K562 (cell line): Measurements from ENCODE around the gene RCOR2. TPM values are rescaled to one million over a fixed set of nuclear protein-coding genes. Genes with fewer than 3 reads are reported as not detected.
A peak's percentile ranks its signal among the peaks of the same experiment; 100 is the strongest.

Experiments used
- ATAC-seq: fragments of 200-7000 bp; cut with Tn5 transposase; 3 replicates; pipeline ENCODE4 v1.9.1; 2020; ENCODE audit warnings: moderate library complexity
- BruUV-seq: library from RNA; stranded (reverse); fragments of 400-500 nt; replicated peaks from 2 replicates; lab custom pipeline; 2021; lab: Mats Ljungman, UMichigan
- CTCF ChIA-PET: fragments of 300-600 bp; formaldehyde crosslinking; extraction: SDS; loops from one replicate; lab custom pipeline; 2021; ENCODE audit warnings: low intra/inter-chr PET ratio; lab: Yijun Ruan, JAX
- POLR2A ChIA-PET: fragments of 300-600, 350-650 bp; sonication (Branson Sonifier 250); formaldehyde crosslinking; extraction: SDS; loops from one replicate; lab custom pipeline; 2021; ENCODE audit warnings: antibody characterized with exemption, inconsistent platforms; lab: Yijun Ruan, JAX
- DNase-seq, 4 experiments: peaks; one replicate each; pipeline versions ENCODE4 v3.0.0 to v3.0.0-alpha.2; 2011 to 2018; ENCODE audit warnings: low spot score in 3 of 4, mixed read lengths in 3 of 4; ENCODE audit errors: extremely low read depth in 1 of 4
- FAIRE-seq: peaks from 2 replicates; lab custom pipeline; 2011; peaks lifted over from hg19 to GRCh38; lab: Jason Lieb, UNC
- H2AFZ ChIP-seq: 2 replicates; pipeline ENCODE4 v1.6.0; 2011; ENCODE audit warnings: low read depth, low read length, control low read depth, inconsistent platforms
- H3K27ac ChIP-seq: fragments of 200-600 bp; 3 replicates; pipeline ENCODE4 v1.8.0; 2011; ENCODE audit warnings: low read depth, mild to moderate bottlenecking, control low read depth, inconsistent platforms, low read length, moderate library complexity, mixed read lengths; ENCODE audit errors: extremely low read depth
- H3K27me3 ChIP-seq, 2 experiments: fragments of 300-600 bp in 1 of 2; 2 replicates in 1 of 2; 3 replicates in 1 of 2; pipeline versions ENCODE4 v1.6.0 to v1.8.0; 2011; ENCODE audit warnings: inconsistent platforms in 2 of 2, low read length in 2 of 2, mild to moderate bottlenecking in 1 of 2, mixed read lengths in 1 of 2, moderate library complexity in 1 of 2; ENCODE audit not compliant: control insufficient read depth in 2 of 2, insufficient read depth in 2 of 2
- H3K36me3 ChIP-seq: fragments of 300-600 bp; 3 replicates; pipeline ENCODE4 v1.8.0; 2011; ENCODE audit warnings: mild to moderate bottlenecking, low read length, inconsistent platforms; ENCODE audit not compliant: control insufficient read depth, insufficient read depth
- H3K4me1 ChIP-seq, 2 experiments: fragments of 200-600 bp in 1 of 2; replicated peaks in 1 of 2; 2 replicates in 1 of 2; 3 replicates in 1 of 2; pipeline versions ENCODE4 v1.5.1 to v1.8.0; 2011; ENCODE audit warnings: inconsistent platforms in 2 of 2, low read length in 2 of 2, mild to moderate bottlenecking in 1 of 2, mixed read lengths in 1 of 2, moderate library complexity in 1 of 2; ENCODE audit not compliant: control insufficient read depth in 2 of 2, insufficient read depth in 2 of 2
- H3K4me2 ChIP-seq: 2 replicates; pipeline ENCODE4 v1.6.1; 2011; ENCODE audit warnings: low read length, control low read depth, inconsistent platforms, mixed read lengths; ENCODE audit not compliant: insufficient read depth
- H3K4me3 ChIP-seq: fragments of 200-600 bp; sonication (generic), shearing (Covaris generic); 2 replicates; pipeline ENCODE4 v1.5.1; 2016; ENCODE audit warnings: control low read depth, inconsistent platforms
- H3K79me2 ChIP-seq: fragments of 200-600 bp; 3 replicates; pipeline ENCODE4 v1.8.0; 2011; ENCODE audit warnings: low read length, inconsistent platforms; ENCODE audit not compliant: control insufficient read depth, insufficient read depth
- H3K9ac ChIP-seq, 2 experiments: 2 replicates each; pipeline versions ENCODE4 v1.6.0 to v1.6.1; 2011; ENCODE audit warnings: low read depth in 2 of 2, low read length in 2 of 2, control low read depth in 1 of 2, inconsistent platforms in 1 of 2, mild to moderate bottlenecking in 1 of 2, mixed read lengths in 1 of 2; ENCODE audit not compliant: insufficient read depth in 1 of 2
- H3K9me1 ChIP-seq: one replicate; pipeline ENCODE4 v1.6.0; 2011; ENCODE audit warnings: inconsistent platforms, mild to moderate bottlenecking, low read length, moderate library complexity; ENCODE audit not compliant: control insufficient read depth, insufficient read depth
- H3K9me3 ChIP-seq: replicated peaks from 2 replicates; pipeline ENCODE4 v1.5.1; 2011; ENCODE audit warnings: low read depth, low read length, inconsistent platforms; ENCODE audit not compliant: control insufficient read depth, insufficient read depth
- H4K20me1 ChIP-seq: replicated peaks from 2 replicates; pipeline ENCODE4 v1.6.1; 2011; ENCODE audit warnings: low read length, inconsistent platforms, mixed read lengths; ENCODE audit not compliant: control insufficient read depth, insufficient read depth
- BCLAF1 ChIP-seq, 2 experiments: fragments of 450-650 bp in 1 of 2; IDR thresholded peaks; 2 replicates each; pipeline ENCODE4 v1.6.1; 2011 to 2017; ENCODE audit warnings: low read depth in 2 of 2, antibody characterized with exemption in 1 of 2, borderline replicate concordance in 1 of 2, low read length in 1 of 2, mild to moderate bottlenecking in 1 of 2, mixed read lengths in 1 of 2; ENCODE audit not compliant: control insufficient read depth in 1 of 2
- CBFA2T2 ChIP-seq: fragments of 450-650 bp; conservative IDR thresholded peaks from 2 replicates; pipeline ENCODE4 v1.6.1; 2017; ENCODE audit warnings: mild to moderate bottlenecking
- CSDE1 ChIP-seq, 2 experiments: fragments of 450-650 bp; IDR thresholded peaks; 2 replicates each; pipeline ENCODE4 v1.6.1; 2016; ENCODE audit warnings: mild to moderate bottlenecking in 1 of 2
- ELF4 ChIP-seq: fragments of 450-650 bp; formaldehyde crosslinking; IDR thresholded peaks from 2 replicates; pipeline ENCODE4 v1.4.0; 2022; ENCODE audit warnings: missing genetic modification characterization
- HNRNPUL1 ChIP-seq: fragments of 200-400 bp; formaldehyde crosslinking; IDR thresholded peaks from 2 replicates; pipeline ENCODE4 v1.6.1; 2017; ENCODE audit warnings: low read length
- HOXB6 ChIP-seq: fragments of 250-450 bp; sonication (Bioruptor Pico); IDR thresholded peaks from 2 replicates; pipeline ENCODE4 v1.5.1; 2022; ENCODE audit warnings: mild to moderate bottlenecking, borderline replicate concordance
- MTA1 ChIP-seq: fragments of 450-650 bp; IDR thresholded peaks from 2 replicates; pipeline ENCODE4 v1.6.1; 2017; ENCODE audit warnings: borderline replicate concordance
- MYBL2 ChIP-seq, 2 experiments: fragments of 450-650 bp in 1 of 2; sonication (generic) in 1 of 2; formaldehyde crosslinking in 1 of 2; IDR thresholded peaks; 2 replicates each; pipeline versions ENCODE4 v1.6.1 to v1.8.1; 2017 to 2022; ENCODE audit warnings: borderline replicate concordance in 1 of 2, inconsistent platforms in 1 of 2, low read depth in 1 of 2, mild to moderate bottlenecking in 1 of 2, missing genetic modification reagents in 1 of 2, moderate library complexity in 1 of 2
- RBM39 ChIP-seq: fragments of 200-400 bp; formaldehyde crosslinking; optimal IDR thresholded peaks from 2 replicates; pipeline ENCODE3; 2018; ENCODE audit warnings: low read depth, low read length
- TBP ChIP-seq: optimal IDR thresholded peaks from 2 replicates; pipeline ENCODE3; 2011; ENCODE audit warnings: low read depth, low read length, improper control_type of control experiment
- TCF7 ChIP-seq: sonication (generic); IDR thresholded peaks from 2 replicates; pipeline ENCODE4 v1.6.1; 2016; ENCODE audit warnings: antibody characterized with exemption, borderline replicate concordance
- ZNF133 ChIP-seq: fragments of 250-450 bp; sonication (Bioruptor Pico); IDR thresholded peaks from 2 replicates; pipeline ENCODE4 v1.4.0; 2020; ENCODE audit warnings: mild to moderate bottlenecking
- ZNF77 ChIP-seq: fragments of 250-450 bp; sonication (Bioruptor Pico); IDR thresholded peaks from 2 replicates; pipeline ENCODE4 v1.5.0; 2020
- WGBS: fragments of 100-300 bp; shearing (Covaris generic); methylation state at CpG from one replicate; pipeline ENCODE4 v1.1.6; 2016; ENCODE audit warnings: low coverage, mixed read lengths; ENCODE audit not compliant: insufficient coverage; ENCODE audit errors: missing lambda C conversion rate; 5-methylcytosine and 5-hydroxymethylcytosine counted together
- in situ Hi-C: fragments of 300-500 bp; cut with MboI; formaldehyde crosslinking; loops from 4 replicates; pipeline ENCODE4 v1.15.0; 2018; ENCODE audit warnings: inconsistent platforms, mixed read lengths
- intact Hi-C: fragments of 100-400 bp; cut with micrococcal nuclease; formaldehyde crosslinking; loops from 2 replicates; pipeline ENCODE4 v1.14.2; 2022
- polyA plus RNA-seq, 8 experiments: library from polyadenylated mRNA; depleted of rRNA in 4 of 8; stranded (reverse) in 5 of 8; unstranded in 3 of 8; fragments of >200 nt; fragmentation: Nextera tagmentation in 2 of 8; fragmentation: Illumina TruSeq in 1 of 8; extraction: Ambion mirVana in 2 of 8; extraction: Trizol in 1 of 8; gene quantifications; 2 replicates each; pipeline versions ENCODE4 v1.2.1 to v1.2.3, GENCODE V29; 2011 to 2014; ENCODE audit warnings: inconsistent platforms in 1 of 8, missing spikeins in 1 of 8
- total RNA-seq, 7 experiments: library from RNA; depleted of rRNA in 6 of 7; stranded (reverse); fragments of >200 nt in 6 of 7; fragmentation: Illumina TruSeq in 2 of 7; extraction: Trizol in 2 of 7; gene quantifications; 2 replicates each; pipeline versions ENCODE4 v1.2.1 to v1.2.3, GENCODE V29; 2011 to 2021; ENCODE audit warnings: low replicate concordance in 1 of 7
- TF ChIP-seq, protein P1 (sequence below): sonication (generic); formaldehyde crosslinking; IDR thresholded peaks from 2 replicates; pipeline ENCODE4 v1.9.0; 2022; ENCODE audit warnings: mild to moderate bottlenecking, missing genetic modification reagents
- TF ChIP-seq, protein P2 (sequence below): fragments of 450-650 bp; IDR thresholded peaks from 2 replicates; pipeline ENCODE4 v1.6.1; 2016; ENCODE audit warnings: antibody characterized with exemption
- TF ChIP-seq, protein P3 (sequence below): sonication (generic); formaldehyde crosslinking; IDR thresholded peaks from 2 replicates; pipeline ENCODE4 v1.8.0; 2022; ENCODE audit warnings: missing genetic modification reagents, mild to moderate bottlenecking, moderate library complexity, borderline replicate concordance

RCOR2 gene
- total and polyA plus RNA-seq, 9 of the 15 experiments (the other 6 are each of a cell fraction or from before 2014, with no cell fraction given): 0.04 to 6.5 (median 2.5) TPM; not detected in 1

- POLR2A ChIA-PET: interaction anchor here (0.9 to 2.0 kb wide), 2 partner anchors 8 to 21 kb away, joined by 5 to 6 read pairs; no protein-coding TSS in a partner anchor
- Histone ChIP-seq H2AFZ (no peak overlapping the region), H3K9me3 (no peaks in the 10 kb centered on the region), H4K20me1 (no peaks in the 10 kb centered on the region), H3K27ac (no peak overlapping the region), H3K9ac (peak overlapping the region in 1 of 2 experiments; percentile 65; a peak in 2 of 4 replicates), H3K4me2 (no peak overlapping the region), H3K4me1 (peaks cover 3 to 26% of the 10 kb centered on the region in 2 experiments; a peak in 4 of 5 replicates), H3K79me2 (no peaks in the 10 kb centered on the region), H3K36me3 (peaks cover 52% of the 10 kb centered on the region), H3K27me3 (no peaks in the 10 kb centered on the region), H3K9me1 (peaks cover 6% of the 10 kb centered on the region), H3K4me3 (no peak overlapping the region)
- CTCF ChIA-PET: no interaction called here
- BruUV-seq: no TSS peak
- 76% methylated on average over 4 of the region's 5 CpGs for WGBS
- intact Hi-C loops: no loop called here
- ATAC-seq: no peak
- DNase-seq: no peak
- FAIRE-seq: no peak
- in situ Hi-C loops: no loop called here
- TF ChIP-seq RBM39 (no peak), CSDE1 (IDR thresholded peaks at IDR 0.05) (no peak), TCF7 (no peak), TBP (no peak), HNRNPUL1 (no peak), MTA1 (no peak), ELF4 (CRISPR knock-in tag) (no peak), CBFA2T2 (peak; percentile 13; the same call in 1 of the 2 replicates), ZNF133 (CRISPR knock-in tag) (no peak), HOXB6 (CRISPR knock-in tag) (no peak), MYBL2 (IDR thresholded peaks at IDR 0.05; ENCODE audit: low read depth) (no peak), MYBL2 (CRISPR knock-in tag; IDR thresholded peaks at IDR 0.05; ENCODE audit: borderline replicate concordance) (no peak), ZNF77 (CRISPR knock-in tag) (no peak), BCLAF1 (IDR thresholded peaks at IDR 0.05; ENCODE audit: borderline replicate concordance in 1 of 2, control insufficient read depth in 1 of 2, low read depth in 2 of 2, low read length in 1 of 2) (no peak)
- TF ChIP-seq, protein P1, sequence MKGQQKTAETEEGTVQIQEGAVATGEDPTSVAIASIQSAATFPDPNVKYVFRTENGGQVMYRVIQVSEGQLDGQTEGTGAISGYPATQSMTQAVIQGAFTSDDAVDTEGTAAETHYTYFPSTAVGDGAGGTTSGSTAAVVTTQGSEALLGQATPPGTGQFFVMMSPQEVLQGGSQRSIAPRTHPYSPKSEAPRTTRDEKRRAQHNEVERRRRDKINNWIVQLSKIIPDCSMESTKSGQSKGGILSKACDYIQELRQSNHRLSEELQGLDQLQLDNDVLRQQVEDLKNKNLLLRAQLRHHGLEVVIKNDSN (CRISPR knock-in tag): peak; percentile 61
- TF ChIP-seq, protein P2, sequence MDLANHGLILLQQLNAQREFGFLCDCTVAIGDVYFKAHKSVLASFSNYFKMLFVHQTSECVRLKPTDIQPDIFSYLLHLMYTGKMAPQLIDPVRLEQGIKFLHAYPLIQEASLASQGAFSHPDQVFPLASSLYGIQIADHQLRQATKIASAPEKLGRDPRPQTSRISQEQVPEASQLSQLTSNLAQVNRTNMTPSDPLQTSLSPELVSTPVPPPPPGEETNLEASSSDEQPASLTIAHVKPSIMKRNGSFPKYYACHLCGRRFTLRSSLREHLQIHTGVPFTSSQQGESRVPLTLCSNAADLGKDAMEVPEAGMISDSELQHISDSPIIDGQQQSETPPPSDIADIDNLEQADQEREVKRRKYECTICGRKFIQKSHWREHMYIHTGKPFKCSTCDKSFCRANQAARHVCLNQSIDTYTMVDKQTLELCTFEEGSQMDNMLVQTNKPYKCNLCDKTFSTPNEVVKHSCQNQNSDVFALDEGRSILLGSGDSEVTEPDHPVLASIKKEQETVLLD: no peak
- TF ChIP-seq, protein P3, sequence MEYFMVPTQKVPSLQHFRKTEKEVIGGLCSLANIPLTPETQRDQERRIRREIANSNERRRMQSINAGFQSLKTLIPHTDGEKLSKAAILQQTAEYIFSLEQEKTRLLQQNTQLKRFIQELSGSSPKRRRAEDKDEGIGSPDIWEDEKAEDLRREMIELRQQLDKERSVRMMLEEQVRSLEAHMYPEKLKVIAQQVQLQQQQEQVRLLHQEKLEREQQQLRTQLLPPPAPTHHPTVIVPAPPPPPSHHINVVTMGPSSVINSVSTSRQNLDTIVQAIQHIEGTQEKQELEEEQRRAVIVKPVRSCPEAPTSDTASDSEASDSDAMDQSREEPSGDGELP (CRISPR knock-in tag): no peak; the same call in 1 of the 2 replicates
Measured at GRCh38 chr11:63958008-63958407, 41.0 kb upstream of the RCOR2 start.
